Activated T-cell treated with anti-CD3 and anti-CD28 coated beads, Interleukin-2, amount 50 U/mL, for 24 hours (primary cell): ENCODE results near the gene PARD3.

Experiments
- DNase-seq: peaks from one replicate; pipeline ENCODE4 v3.0.0-alpha.2; 2020
- H3K27ac Mint-ChIP-seq: 2 replicates; pipeline ENCODE4 v1.8.0; 2020; ENCODE audit warnings: mild to moderate bottlenecking, mixed read lengths
- H3K27me3 Mint-ChIP-seq: 2 replicates; pipeline ENCODE4 v1.8.0; 2020; ENCODE audit warnings: mixed read lengths
- H3K36me3 Mint-ChIP-seq: 2 replicates; pipeline ENCODE4 v1.8.0; 2020; ENCODE audit warnings: low read depth, mixed read lengths
- H3K4me1 Mint-ChIP-seq: 2 replicates; pipeline ENCODE4 v1.8.0; 2020; ENCODE audit warnings: low read depth, mixed read lengths
- H3K4me3 Mint-ChIP-seq: 2 replicates; pipeline ENCODE4 v1.8.0; 2020; ENCODE audit warnings: mild to moderate bottlenecking, moderate library complexity, mixed read lengths
- H3K9me3 Mint-ChIP-seq: 2 replicates; pipeline ENCODE4 v1.8.0; 2020; ENCODE audit warnings: mixed read lengths

The PARD3 gene

GRCh38 chr10:34206935-34207268, 608.2 kb downstream of the PARD3 start:
- Mint-ChIP-seq H3K9me3 (no peaks in the 10 kb centered on the region), H3K4me1 (peaks cover 19% of the 10 kb centered on the region), H3K27me3 (peaks cover 2% of the 10 kb centered on the region), H3K36me3 (no peaks in the 10 kb centered on the region), H3K4me3 (no peak overlapping the region), H3K27ac (no peak overlapping the region)
- no peak for DNase-seq

GRCh38 chr10:34206078-34206934, 608.8 kb downstream of the PARD3 start:
- DNase-seq, result no peak
- Mint-ChIP-seq H3K27ac (no peak overlapping the region), H3K9me3 (no peaks in the 10 kb centered on the region), H3K4me3 (no peak overlapping the region), H3K27me3 (peaks cover 2% of the 10 kb centered on the region), H3K4me1 (peaks cover 19% of the 10 kb centered on the region), H3K36me3 (no peaks in the 10 kb centered on the region)

DNA sequence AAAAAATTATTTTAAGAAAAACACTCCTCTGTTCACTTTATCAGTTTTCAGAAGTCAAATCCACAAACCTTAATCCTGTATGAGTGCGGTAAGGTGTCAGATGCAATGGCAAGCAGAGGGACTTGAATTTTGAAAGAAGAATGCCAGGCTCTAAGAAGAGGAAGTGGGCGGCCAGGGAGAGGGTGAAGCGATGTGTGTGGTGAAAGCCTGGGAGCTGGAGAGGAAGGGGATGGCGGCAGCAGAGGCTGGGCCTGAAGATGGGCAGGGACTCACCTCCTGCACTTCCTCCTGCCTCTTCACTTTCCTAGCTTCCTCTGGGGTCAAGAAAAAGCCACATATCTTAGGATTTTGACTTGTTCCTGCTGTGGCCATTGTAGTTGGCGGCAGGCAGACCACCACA, 609.6 kb downstream of the PARD3 start:
- H3K36me3 Mint-ChIP-seq, result no peaks in the 10 kb centered on the region
- no peak overlapping the region for H3K4me3 Mint-ChIP-seq
- DNase-seq, result no peak
- H3K27me3 Mint-ChIP-seq, result peaks cover 2% of the 10 kb centered on the region
- H3K27ac Mint-ChIP-seq, result no peak overlapping the region
- H3K4me1 Mint-ChIP-seq, result peaks cover 20% of the 10 kb centered on the region
- no peaks in the 10 kb centered on the region for H3K9me3 Mint-ChIP-seq

- Mint-ChIP-seq H3K27ac (no peak overlapping the region), H3K4me3 (no peak overlapping the region), H3K9me3 (no peaks in the 10 kb centered on the region), H3K27me3 (peaks cover 2% of the 10 kb centered on the region), H3K4me1 (peaks cover 23% of the 10 kb centered on the region), H3K36me3 (no peaks in the 10 kb centered on the region)
- no peak for DNase-seq
Measured at GRCh38 chr10:34203966-34204630, 611.0 kb downstream of the PARD3 start.

DNA sequence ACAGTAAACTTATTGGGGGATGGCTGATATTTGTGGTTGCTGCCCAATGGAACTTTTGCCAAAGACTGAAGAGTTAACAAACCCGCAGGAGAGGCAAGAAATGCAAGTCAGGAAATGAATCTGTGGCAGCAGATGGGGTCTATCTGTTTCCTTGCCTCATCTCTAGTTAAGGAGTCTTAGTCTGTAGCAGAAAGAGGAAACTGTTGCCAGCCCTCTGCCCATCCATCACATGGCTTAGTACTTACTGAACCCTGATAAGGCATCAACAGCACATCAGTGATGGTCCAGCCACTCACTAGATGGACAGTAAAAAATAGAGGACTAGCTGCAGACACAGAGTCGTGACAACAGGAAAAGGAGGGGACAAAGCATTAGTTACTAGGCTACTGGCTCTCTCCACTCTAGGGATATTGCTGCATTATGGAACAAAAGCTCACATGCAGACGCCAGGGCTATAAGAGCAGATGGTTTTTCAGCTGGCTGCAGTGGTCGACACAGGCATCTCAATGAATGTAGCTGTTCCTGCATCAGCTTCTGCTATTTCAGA, 614.7 kb downstream of the PARD3 start:
- DNase-seq, result no peak
- Mint-ChIP-seq H3K36me3 (no peaks in the 10 kb centered on the region), H3K4me1 (peaks cover 15% of the 10 kb centered on the region), H3K9me3 (no peaks in the 10 kb centered on the region), H3K27me3 (no peaks in the 10 kb centered on the region), H3K4me3 (no peak overlapping the region), H3K27ac (no peak overlapping the region)

- Mint-ChIP-seq H3K4me3 (no peak overlapping the region), H3K27me3 (no peaks in the 10 kb centered on the region), H3K36me3 (no peaks in the 10 kb centered on the region), H3K9me3 (no peaks in the 10 kb centered on the region), H3K27ac (no peak overlapping the region), H3K4me1 (peaks cover 7% of the 10 kb centered on the region)
- DNase-seq, result no peak
Measured at GRCh38 chr10:34198953-34199352, 616.1 kb downstream of the PARD3 start.

GRCh38 chr10:34196058-34196433, 619.0 kb downstream of the PARD3 start:
- Mint-ChIP-seq H3K27ac (no peak overlapping the region), H3K4me1 (peaks cover 7% of the 10 kb centered on the region), H3K36me3 (no peaks in the 10 kb centered on the region), H3K9me3 (no peaks in the 10 kb centered on the region), H3K27me3 (no peaks in the 10 kb centered on the region), H3K4me3 (no peak overlapping the region)
- DNase-seq, result no peak

GRCh38 chr10:34195364-34196057, 619.6 kb downstream of the PARD3 start:
- Mint-ChIP-seq H3K27me3 (no peaks in the 10 kb centered on the region), H3K9me3 (no peaks in the 10 kb centered on the region), H3K4me3 (no peak overlapping the region), H3K4me1 (peaks cover 7% of the 10 kb centered on the region), H3K27ac (no peak overlapping the region), H3K36me3 (no peaks in the 10 kb centered on the region)
- no peak for DNase-seq

- Mint-ChIP-seq H3K4me1 (peaks cover 4% of the 10 kb centered on the region), H3K27ac (no peak overlapping the region), H3K4me3 (no peak overlapping the region), H3K36me3 (no peaks in the 10 kb centered on the region), H3K27me3 (no peaks in the 10 kb centered on the region), H3K9me3 (no peaks in the 10 kb centered on the region)
- no peak for DNase-seq
Measured at GRCh38 chr10:34193931-34194626, 621.0 kb downstream of the PARD3 start.

DNA sequence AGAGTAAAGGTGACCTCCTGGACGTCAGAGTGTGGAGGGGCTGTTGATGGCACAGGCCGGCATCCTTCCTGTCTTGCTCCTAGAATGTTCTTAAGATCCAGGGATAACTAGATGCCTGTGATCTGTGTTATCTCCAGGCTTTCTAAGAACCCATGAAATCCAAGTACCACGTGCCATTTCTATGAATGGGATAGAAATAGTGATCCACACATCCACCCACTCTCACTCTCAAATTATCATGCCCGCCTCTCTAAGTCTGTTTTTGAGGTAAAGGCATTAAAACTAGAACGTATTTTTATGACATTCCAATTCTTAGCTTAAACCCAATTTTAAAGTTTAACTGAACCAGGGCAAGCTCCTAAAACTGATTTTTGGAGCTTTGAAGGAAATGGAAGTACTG, 622.5 kb downstream of the PARD3 start:
- no peak overlapping the region for H3K27ac Mint-ChIP-seq
- no peaks in the 10 kb centered on the region for H3K9me3 Mint-ChIP-seq
- peaks cover 4% of the 10 kb centered on the region for H3K4me1 Mint-ChIP-seq
- no peak overlapping the region for H3K4me3 Mint-ChIP-seq
- DNase-seq, result no peak
- H3K27me3 Mint-ChIP-seq, result no peaks in the 10 kb centered on the region
- no peaks in the 10 kb centered on the region for H3K36me3 Mint-ChIP-seq

DNA sequence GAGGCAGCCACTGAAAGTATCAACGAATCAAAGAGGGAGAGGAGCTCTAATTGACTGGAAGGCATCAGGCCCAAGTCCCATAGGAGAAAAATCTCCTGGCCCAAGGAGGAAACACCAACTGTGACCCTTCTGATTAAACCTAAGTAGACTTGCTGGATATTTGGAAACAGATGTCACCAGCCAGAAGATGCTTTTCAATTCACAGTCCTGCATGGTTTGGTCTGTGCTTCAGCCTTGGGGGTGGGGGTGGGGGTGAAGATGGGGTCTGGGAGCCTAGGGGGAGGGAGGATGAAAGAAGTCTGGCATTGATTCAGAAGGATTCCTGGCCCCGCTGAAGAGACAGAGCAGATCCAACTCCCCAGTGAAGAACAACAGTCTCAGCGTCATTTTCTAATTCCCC, 623.7 kb downstream of the PARD3 start:
- Mint-ChIP-seq H3K9me3 (no peaks in the 10 kb centered on the region), H3K27me3 (no peaks in the 10 kb centered on the region), H3K4me1 (peaks cover 4% of the 10 kb centered on the region), H3K4me3 (no peak overlapping the region), H3K36me3 (no peaks in the 10 kb centered on the region), H3K27ac (no peak overlapping the region)
- no peak for DNase-seq

GRCh38 chr10:34190580-34190979, 624.5 kb downstream of the PARD3 start:
- Mint-ChIP-seq H3K4me3 (no peak overlapping the region), H3K27ac (no peak overlapping the region), H3K36me3 (no peaks in the 10 kb centered on the region), H3K27me3 (peaks cover 2% of the 10 kb centered on the region), H3K4me1 (peaks cover 6% of the 10 kb centered on the region), H3K9me3 (no peaks in the 10 kb centered on the region)
- DNase-seq, result no peak

GRCh38 chr10:34189830-34190229, 625.3 kb downstream of the PARD3 start:
- no peak for DNase-seq
- H3K36me3 Mint-ChIP-seq, result no peaks in the 10 kb centered on the region
- peaks cover 2% of the 10 kb centered on the region for H3K27me3 Mint-ChIP-seq
- peaks cover 8% of the 10 kb centered on the region for H3K4me1 Mint-ChIP-seq
- H3K9me3 Mint-ChIP-seq, result no peaks in the 10 kb centered on the region
- no peak overlapping the region for H3K4me3 Mint-ChIP-seq
- H3K27ac Mint-ChIP-seq, result no peak overlapping the region

DNA sequence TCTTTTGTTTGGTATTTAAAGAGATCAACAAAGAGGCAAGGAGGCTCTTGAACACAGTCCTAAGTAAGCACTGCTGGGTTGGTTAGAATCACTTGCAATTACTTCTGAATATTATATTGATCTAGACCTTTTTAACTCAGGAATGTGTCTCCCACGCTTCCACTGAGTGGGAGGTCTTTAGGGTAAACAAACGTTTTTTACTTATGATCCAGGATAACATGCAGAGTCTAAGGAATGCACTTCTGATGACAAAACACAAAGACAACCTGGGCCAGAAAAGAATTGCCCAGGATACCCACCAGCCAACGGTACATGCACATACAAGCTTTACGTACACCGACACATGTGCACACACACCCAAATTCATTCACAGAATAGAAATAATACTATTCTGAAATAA, 626.9 kb downstream of the PARD3 start:
- DNase-seq, result no peak
- H3K27me3 Mint-ChIP-seq, result peaks cover 2% of the 10 kb centered on the region
- H3K9me3 Mint-ChIP-seq, result no peaks in the 10 kb centered on the region
- H3K36me3 Mint-ChIP-seq, result no peaks in the 10 kb centered on the region
- no peak overlapping the region for H3K27ac Mint-ChIP-seq
- H3K4me3 Mint-ChIP-seq, result no peak overlapping the region
- H3K4me1 Mint-ChIP-seq, result peaks cover 11% of the 10 kb centered on the region
